B cell (primary cell): ENCODE results near the gene PKNOX1. TPM values are rescaled to one million over a fixed set of nuclear protein-coding genes. Genes with fewer than 3 reads are reported as not detected.
"Not testable (repeated sequence)": the region's sequence is repeated elsewhere in the genome, so short reads cannot be mapped to it uniquely, and the experiment has no call there.

ENCODE experiments used
- ATAC-seq: fragments of 200-7000 bp; cut with Tn5 transposase; one replicate; pipeline ENCODE4 v1.10.0; 2021; ENCODE audit warnings: low read depth, mild to moderate bottlenecking, moderate number of reproducible peaks, moderate library complexity
- CTCF ChIA-PET: fragments of 350-600 bp; sonication (Branson Sonifier 250); formaldehyde crosslinking; loops from one replicate; lab custom pipeline; 2021; ENCODE audit warnings: antibody characterized with exemption, inconsistent platforms; lab: Charles Lee
- POLR2A ChIA-PET: fragments of 350-600 bp; sonication (Branson Sonifier 250); formaldehyde crosslinking; loops from one replicate; lab custom pipeline; 2021; ENCODE audit warnings: antibody characterized with exemption; lab: Charles Lee
- DNase-seq: peaks from one replicate; pipeline ENCODE4 v3.0.0; 2013
- H2AFZ ChIP-seq: 2 replicates; pipeline ENCODE4 v1.6.1; 2012; ENCODE audit warnings: mild to moderate bottlenecking, low read depth, low read length; ENCODE audit not compliant: insufficient read depth, poor library complexity, severe bottlenecking
- H3K27ac ChIP-seq, 2 donors: 1 replicate in 1 of 2; 2 replicates in 1 of 2; pipeline ENCODE4 v1.5.1; 2012 to 2013; ENCODE audit warnings: low read length in 2 of 2, mild to moderate bottlenecking in 2 of 2, moderate library complexity in 1 of 2
- H3K27me3 ChIP-seq, 4 experiments: fragments of 200-600 bp in 1 of 4; sonication (generic) in 1 of 4; replicated peaks in 1 of 4; 1 replicate in 2 of 4; 2 replicates in 2 of 4; pipeline versions ENCODE4 v1.6.1 to v1.7.0; 2013 to 2016; ENCODE audit warnings: low read length in 3 of 4, mild to moderate bottlenecking in 2 of 4, mixed read lengths in 1 of 4, moderate library complexity in 1 of 4; ENCODE audit not compliant: insufficient read depth in 4 of 4, control insufficient read depth in 3 of 4; ENCODE audit errors: control extremely low read depth in 1 of 4
- H3K36me3 ChIP-seq, 2 experiments: replicated peaks in 1 of 2; 1 replicate in 1 of 2; 2 replicates in 1 of 2; pipeline versions ENCODE4 v1.6.1 to v1.7.1; 2013; ENCODE audit warnings: low read length in 1 of 2; ENCODE audit not compliant: insufficient read depth in 2 of 2, control insufficient read depth in 1 of 2; ENCODE audit errors: control extremely low read depth in 1 of 2, extremely low read depth in 1 of 2
- H3K4me1 ChIP-seq, 2 donors: fragments of 200-600 bp in 1 of 2; sonication (generic) in 1 of 2; 1 replicate in 1 of 2; 2 replicates in 1 of 2; pipeline versions ENCODE4 v1.5.1 to v1.6.1; 2013 to 2017; ENCODE audit warnings: low read length in 2 of 2; ENCODE audit not compliant: control insufficient read depth in 2 of 2, insufficient read depth in 2 of 2
- H3K4me2 ChIP-seq: replicated peaks from 2 replicates; pipeline ENCODE3; 2012; ENCODE audit warnings: mild to moderate bottlenecking, low read depth, low read length; ENCODE audit not compliant: poor library complexity, severe bottlenecking
- H3K4me3 ChIP-seq, 5 experiments: fragments of 200-600 bp in 1 of 5; sonication (generic) in 1 of 5; 1 replicate in 3 of 5; 2 replicates in 2 of 5; pipeline versions ENCODE4 v1.5.1 to v1.7.0; 2011 to 2016; ENCODE audit warnings: low read length in 4 of 5, mild to moderate bottlenecking in 4 of 5, low read depth in 2 of 5, control low read depth in 1 of 5, moderate library complexity in 1 of 5; ENCODE audit not compliant: insufficient read depth in 1 of 5; ENCODE audit errors: control extremely low read depth in 1 of 5, extremely low read depth in 1 of 5
- H3K79me2 ChIP-seq: fragments of 200-600 bp; sonication (generic); one replicate; pipeline ENCODE4 v1.6.0; 2016; ENCODE audit warnings: low read length; ENCODE audit not compliant: control insufficient read depth, insufficient read depth
- H3K9ac ChIP-seq: fragments of 200-600 bp; sonication (generic); 2 replicates; pipeline ENCODE4 v1.6.1; 2017; ENCODE audit warnings: mild to moderate bottlenecking, low read length, moderate library complexity
- H3K9me3 ChIP-seq, 3 donors: one replicate each; pipeline versions ENCODE4 v1.6.1 to v1.7.1; 2013; ENCODE audit warnings: low read length in 2 of 3; ENCODE audit not compliant: control insufficient read depth in 2 of 3, insufficient read depth in 1 of 3; ENCODE audit errors: control extremely low read depth in 1 of 3
- H4K20me1 ChIP-seq: 2 replicates; pipeline ENCODE4 v1.6.0; 2012; ENCODE audit warnings: mild to moderate bottlenecking, low read length; ENCODE audit not compliant: insufficient read depth, control insufficient read depth, poor library complexity, severe bottlenecking
- H3K27ac Mint-ChIP-seq: one replicate; pipeline ENCODE4 v1.8.0; 2021; ENCODE audit warnings: mixed read lengths
- H3K27me3 Mint-ChIP-seq: one replicate; pipeline ENCODE4 v1.8.0; 2021; ENCODE audit warnings: mixed read lengths
- H3K4me1 Mint-ChIP-seq: one replicate; pipeline ENCODE4 v1.8.0; 2021; ENCODE audit warnings: mixed read lengths
- H3K4me3 Mint-ChIP-seq: one replicate; pipeline ENCODE4 v1.8.0; 2021; ENCODE audit warnings: mixed read lengths
- H3K9me3 Mint-ChIP-seq: one replicate; pipeline ENCODE4 v1.8.0; 2022; ENCODE audit warnings: mixed read lengths; ENCODE audit not compliant: insufficient read depth
- CTCF ChIP-seq: fragments of 200-600 bp; IDR thresholded peaks from one replicate; pipeline ENCODE4 v1.8.0; 2022; ENCODE audit warnings: antibody characterized with exemption, mild to moderate bottlenecking
- WGBS: methylation state at CpG from one replicate; pipeline ENCODE4 v1.1.5; 2013; ENCODE audit warnings: missing lambda C conversion rate; ENCODE audit not compliant: insufficient coverage; 5-methylcytosine and 5-hydroxymethylcytosine counted together
- intact Hi-C: fragments of 100-400 bp; cut with micrococcal nuclease; formaldehyde crosslinking; loops from one replicate; pipeline ENCODE4 v1.10.0; 2022
- polyA plus RNA-seq: library from polyadenylated mRNA; depleted of rRNA; stranded (reverse); fragments of >200 nt; gene quantifications from 2 replicates; pipeline ENCODE4 v1.2.3, GENCODE V29; 2012
- total RNA-seq, 2 donors: library from RNA; stranded (reverse); fragments of 120-200 nt in 1 of 2; gene quantifications; 1 replicate in 1 of 2; 2 replicates in 1 of 2; pipeline versions ENCODE4 v1.2.3 to v1.2.4, GENCODE V29; 2013 to 2022

Gene PKNOX1
- total and polyA plus RNA-seq, 2 donors (not counting 1 experiment from before 2014, with no cell fraction given): 7.6 to 29.5 TPM

- intact Hi-C loops: no loop called here
- ATAC-seq (no peak), DNase-seq (no peak)
- CTCF ChIA-PET: no interaction called here
- no peak overlapping the region for H3K9ac ChIP-seq
- 100% methylated on average over 1 of the region's 8 CpGs for WGBS
- POLR2A ChIA-PET: no interaction called here
- no peak overlapping the region for H2AFZ ChIP-seq
- H3K4me1 Mint-ChIP-seq: peaks cover 5% of the 10 kb centered on the region
- peaks cover 0 to 7% of the 10 kb centered on the region in 2 experiments for H3K36me3 ChIP-seq
- no peak overlapping the region for H3K27ac ChIP-seq
- peaks cover 42% of the 10 kb centered on the region for H3K79me2 ChIP-seq
- no peak overlapping the region for H3K4me3 Mint-ChIP-seq
- H3K4me1 ChIP-seq: peaks cover 2 to 4% of the 10 kb centered on the region in 2 donors
- no peak overlapping the region for H3K4me3 ChIP-seq
- H4K20me1 ChIP-seq: no peaks in the 10 kb centered on the region
- no peak overlapping the region for H3K4me2 ChIP-seq
- H3K27me3 Mint-ChIP-seq: no peaks in the 10 kb centered on the region
- no peak overlapping the region for H3K27ac Mint-ChIP-seq
- H3K27me3 ChIP-seq: no peaks in the 10 kb centered on the region
- peaks cover 0 to 21% (median 3%) of the 10 kb centered on the region in 3 donors for H3K9me3 ChIP-seq
- no peak for TF ChIP-seq CTCF
- peaks cover 8% of the 10 kb centered on the region for H3K9me3 Mint-ChIP-seq
Observed at GRCh38 chr21:42997053-42997452, 22.7 kb downstream of the PKNOX1 start.

GRCh38 chr21:42997983-42998382 is 23.6 kb downstream of the PKNOX1 start:
- ATAC-seq, intact Hi-C loops: not testable (repeated sequence)

GRCh38 chr21:42999152-42999551 is 24.8 kb downstream of the PKNOX1 start:
- DNase-seq, H3K4me3 ChIP-seq, H4K20me1 ChIP-seq, H3K36me3 ChIP-seq, H3K4me2 ChIP-seq, H3K4me1 Mint-ChIP-seq, CTCF ChIA-PET, H3K9ac ChIP-seq, H3K4me3 Mint-ChIP-seq, H3K27ac Mint-ChIP-seq, H2AFZ ChIP-seq, ATAC-seq, H3K27me3 ChIP-seq, H3K27ac ChIP-seq, H3K4me1 ChIP-seq, intact Hi-C loops, POLR2A ChIA-PET, H3K27me3 Mint-ChIP-seq, H3K9me3 Mint-ChIP-seq: not testable (repeated sequence)
- Histone ChIP-seq H3K9me3 (peaks cover 0 to 31% (median 3%) of the 10 kb centered on the region in 3 donors), H3K79me2 (peaks cover 51% of the 10 kb centered on the region)
- WGBS: 100% methylated on average over 2 of the region's 2 CpGs

More at GRCh38 chr21:42997983-42998382, 23.6 kb downstream of the PKNOX1 start:
- H3K9ac ChIP-seq, H3K4me3 Mint-ChIP-seq, H3K4me2 ChIP-seq, CTCF ChIA-PET, H3K4me1 ChIP-seq, H3K36me3 ChIP-seq, H3K4me3 ChIP-seq, H4K20me1 ChIP-seq, POLR2A ChIA-PET, H3K27ac ChIP-seq, H2AFZ ChIP-seq, DNase-seq, H3K9me3 Mint-ChIP-seq, H3K4me1 Mint-ChIP-seq, H3K27me3 Mint-ChIP-seq, H3K27ac Mint-ChIP-seq, H3K27me3 ChIP-seq: not testable (repeated sequence)
- peaks cover 48% of the 10 kb centered on the region for H3K79me2 ChIP-seq
- H3K9me3 ChIP-seq: peaks cover 0 to 30% (median 3%) of the 10 kb centered on the region in 3 donors
- WGBS: no CpG with 5 or more reads among the region's 1 CpG
